H1 (cell line): ENCODE data around the gene STAM. TPM values are rescaled to one million over a fixed set of nuclear protein-coding genes. Genes with fewer than 3 reads are reported as not detected.

Experiments
- CTCF ChIA-PET: fragments of 300-600 bp; sonication (Branson Sonifier 250); formaldehyde crosslinking; loops from one replicate; lab custom pipeline; 2021; ENCODE audit not compliant: partially characterized antibody; lab: Charles Lee
- POLR2A ChIA-PET: fragments of 300-600 bp; sonication (Branson Sonifier 250); formaldehyde crosslinking; loops from one replicate; lab custom pipeline; 2021; ENCODE audit warnings: inconsistent platforms; ENCODE audit not compliant: partially characterized antibody; lab: Charles Lee
- DNase-seq, 2 experiments: peaks; one replicate each; pipeline versions ENCODE4 v3.0.0 to v3.0.0-alpha.2; 2010 to 2022; ENCODE audit warnings: low spot score in 2 of 2, low read depth in 1 of 2, mixed read lengths in 1 of 2
- FAIRE-seq: peaks from 2 replicates; lab custom pipeline; 2011; peaks lifted over from hg19 to GRCh38; lab: Jason Lieb, UNC
- H2AFZ ChIP-seq: 2 replicates; pipeline ENCODE4 v1.8.1; 2012; ENCODE audit warnings: low read length, inconsistent platforms
- H2AK5ac ChIP-seq: 2 replicates; pipeline ENCODE4 v1.6.1; 2013; ENCODE audit warnings: low read depth, low read length
- H2BK120ac ChIP-seq: replicated peaks from 2 replicates; pipeline ENCODE3; 2013; ENCODE audit warnings: low read depth, low read length, inconsistent platforms
- H2BK12ac ChIP-seq: 2 replicates; pipeline ENCODE4 v1.6.1; 2013; ENCODE audit warnings: low read depth, low read length
- H2BK15ac ChIP-seq: 2 replicates; pipeline ENCODE4 v1.6.1; 2013; ENCODE audit warnings: low read length
- H2BK20ac ChIP-seq: 2 replicates; pipeline ENCODE4 v1.6.1; 2013; ENCODE audit warnings: low read length
- H2BK5ac ChIP-seq: 2 replicates; pipeline ENCODE4 v1.6.1; 2013; ENCODE audit warnings: low read depth, low read length
- H3K14ac ChIP-seq: 2 replicates; pipeline ENCODE4 v1.6.1; 2013; ENCODE audit warnings: inconsistent platforms; ENCODE audit not compliant: insufficient read length
- H3K18ac ChIP-seq: 2 replicates; pipeline ENCODE4 v1.6.1; 2013; ENCODE audit warnings: low read length; ENCODE audit errors: extremely low read depth
- H3K23ac ChIP-seq: 2 replicates; pipeline ENCODE4 v1.6.1; 2013; ENCODE audit warnings: inconsistent platforms; ENCODE audit not compliant: insufficient read length
- H3K23me2 ChIP-seq: 2 replicates; pipeline ENCODE4 v1.6.1; 2013; ENCODE audit warnings: low read depth, low read length
- H3K27ac ChIP-seq: 2 replicates; pipeline ENCODE4 v1.6.1; 2011; ENCODE audit warnings: low read depth, low read length, inconsistent platforms
- H3K27me3 ChIP-seq, 4 experiments: replicated peaks in 1 of 4; 1 replicate in 1 of 4; 2 replicates in 3 of 4; pipeline versions ENCODE4 v1.6.1 to v1.8.1; 2011 to 2013; ENCODE audit warnings: low read length in 3 of 4, mild to moderate bottlenecking in 3 of 4, inconsistent platforms in 2 of 4, mixed read lengths in 2 of 4, moderate library complexity in 1 of 4; ENCODE audit not compliant: control insufficient read depth in 3 of 4, insufficient read depth in 3 of 4; ENCODE audit errors: extremely low read depth in 1 of 4
- H3K36me3 ChIP-seq, 4 experiments: 2 replicates each; pipeline versions ENCODE4 v1.6.1 to v1.8.1; 2011 to 2013; ENCODE audit warnings: mild to moderate bottlenecking in 4 of 4, low read length in 3 of 4, moderate library complexity in 2 of 4, control low read depth in 1 of 4, inconsistent platforms in 1 of 4; ENCODE audit not compliant: insufficient read depth in 4 of 4, control insufficient read depth in 2 of 4
- H3K4ac ChIP-seq: replicated peaks from 2 replicates; pipeline ENCODE3; 2013; ENCODE audit warnings: low read length, low read depth, mixed read lengths, inconsistent platforms; ENCODE audit not compliant: insufficient read length
- H3K4me1 ChIP-seq, 4 experiments: replicated peaks in 1 of 4; 1 replicate in 1 of 4; 2 replicates in 3 of 4; pipeline versions ENCODE4 v1.6.1 to v1.8.1; 2011 to 2013; ENCODE audit warnings: low read length in 3 of 4, inconsistent platforms in 2 of 4, mixed read lengths in 1 of 4; ENCODE audit not compliant: insufficient read depth in 4 of 4, control insufficient read depth in 3 of 4
- H3K4me2 ChIP-seq, 2 experiments: 2 replicates each; pipeline versions ENCODE4 v1.6.1 to v1.8.1; 2011 to 2013; ENCODE audit warnings: low read depth in 2 of 2, low read length in 2 of 2, control low read depth in 1 of 2, inconsistent platforms in 1 of 2, mild to moderate bottlenecking in 1 of 2; ENCODE audit not compliant: insufficient read depth in 1 of 2
- H3K4me3 ChIP-seq, 4 experiments: fragments of 200-600, 300-600 bp in 1 of 4; sonication (generic), shearing (Covaris generic), sonication (Bioruptor Twin) in 1 of 4; 2 replicates each; pipeline versions ENCODE4 v1.5.1 to v1.8.1; 2011 to 2016; ENCODE audit warnings: low read length in 4 of 4, low read depth in 3 of 4, control low read depth in 2 of 4, inconsistent platforms in 2 of 4, mild to moderate bottlenecking in 2 of 4, mixed read lengths in 1 of 4, moderate library complexity in 1 of 4; ENCODE audit not compliant: insufficient read depth in 2 of 4; ENCODE audit errors: extremely low read depth in 1 of 4
- H3K56ac ChIP-seq: replicated peaks from 2 replicates; pipeline ENCODE3; 2013; ENCODE audit warnings: low read depth, mild to moderate bottlenecking, mixed read lengths, low read length, inconsistent platforms; ENCODE audit not compliant: insufficient read length
- H3K79me1 ChIP-seq: 2 replicates; pipeline ENCODE4 v1.6.1; 2013; ENCODE audit warnings: low read depth, low read length, control low read depth
- H3K79me2 ChIP-seq, 2 experiments: 2 replicates each; pipeline versions ENCODE4 v1.6.1 to v1.8.1; 2012 to 2013; ENCODE audit warnings: low read length in 2 of 2, mild to moderate bottlenecking in 2 of 2, inconsistent platforms in 1 of 2; ENCODE audit not compliant: insufficient read depth in 2 of 2, control insufficient read depth in 1 of 2
- H3K9ac ChIP-seq, 4 experiments: replicated peaks in 1 of 4; 1 replicate in 1 of 4; 2 replicates in 3 of 4; pipeline versions ENCODE4 v1.6.1 to v1.8.1; 2011 to 2013; ENCODE audit warnings: low read depth in 3 of 4, low read length in 3 of 4, control low read depth in 2 of 4, mild to moderate bottlenecking in 2 of 4, moderate library complexity in 2 of 4, inconsistent platforms in 1 of 4; ENCODE audit errors: extremely low read depth in 1 of 4
- H3K9me3 ChIP-seq, 2 experiments: 2 replicates each; pipeline versions ENCODE4 v1.6.1 to v1.8.1; 2012 to 2013; ENCODE audit warnings: mild to moderate bottlenecking in 2 of 2, moderate library complexity in 2 of 2, control low read depth in 1 of 2, inconsistent platforms in 1 of 2, low read depth in 1 of 2, low read length in 1 of 2, mixed read lengths in 1 of 2; ENCODE audit not compliant: insufficient read depth in 2 of 2
- H4K20me1 ChIP-seq, 2 experiments: replicated peaks in 1 of 2; 2 replicates each; pipeline versions ENCODE3 to v1.8.1; 2011 to 2013; ENCODE audit warnings: inconsistent platforms in 2 of 2, low read length in 2 of 2, mild to moderate bottlenecking in 1 of 2; ENCODE audit not compliant: insufficient read depth in 2 of 2, control insufficient read depth in 1 of 2
- H4K5ac ChIP-seq: 2 replicates; pipeline ENCODE4 v1.6.1; 2013; ENCODE audit warnings: low read length, low read depth, mixed read lengths, inconsistent platforms; ENCODE audit not compliant: insufficient read length
- H4K8ac ChIP-seq: 2 replicates; pipeline ENCODE4 v1.8.0; 2013; ENCODE audit warnings: mild to moderate bottlenecking, moderate library complexity, low read length, inconsistent platforms; ENCODE audit not compliant: insufficient read depth; ENCODE audit errors: extremely low read depth
- H4K91ac ChIP-seq: replicated peaks from 2 replicates; pipeline ENCODE3; 2013; ENCODE audit warnings: low read length, mixed read lengths, inconsistent platforms; ENCODE audit not compliant: insufficient read length
- ASH2L ChIP-seq: fragments of 200-600, 300-600 bp; sonication (generic); IDR thresholded peaks from one replicate; pipeline ENCODE4 v1.7.1; 2017; ENCODE audit warnings: low read length
- CBX5 ChIP-seq: fragments of 300-800, 300-1000 bp; sonication (generic); IDR thresholded peaks from 2 replicates; pipeline ENCODE4 v1.7.1; 2016; ENCODE audit warnings: antibody characterized with exemption, low read length, low read depth
- CBX8 ChIP-seq: fragments of 300-800, 300-1000 bp; sonication (generic); IDR thresholded peaks from 2 replicates; pipeline ENCODE4 v1.7.1; 2016; ENCODE audit warnings: low read depth, low read length, borderline replicate concordance
- EZH2 ChIP-seq: fragments of 200-600 bp; sonication (generic); IDR thresholded peaks from 2 replicates; pipeline ENCODE4 v1.7.1; 2012; ENCODE audit warnings: low read depth, mild to moderate bottlenecking, moderate library complexity, low read length, inconsistent platforms; ENCODE audit not compliant: severe bottlenecking
- GABPA ChIP-seq: IDR thresholded peaks from 2 replicates; pipeline ENCODE4 v1.6.1; 2011; ENCODE audit warnings: mild to moderate bottlenecking, low read length, moderate library complexity, borderline replicate concordance; ENCODE audit not compliant: insufficient read depth
- HDAC6 ChIP-seq: IDR thresholded peaks from one replicate; pipeline ENCODE4 v1.7.1; 2012; ENCODE audit warnings: low read depth, mild to moderate bottlenecking, inconsistent platforms, low read length, moderate library complexity
- KDM1A ChIP-seq: fragments of 200-600, 300-600 bp; sonication (generic); IDR thresholded peaks from 2 replicates; pipeline ENCODE4 v1.7.1; 2016; ENCODE audit warnings: mild to moderate bottlenecking, low read length, borderline replicate concordance
- KDM4A ChIP-seq: IDR thresholded peaks from one replicate; pipeline ENCODE4 v1.7.1; 2012; ENCODE audit warnings: low read depth, mild to moderate bottlenecking, moderate library complexity, low read length, inconsistent platforms; ENCODE audit not compliant: severe bottlenecking
- KDM5A ChIP-seq: fragments of 200-600 bp; IDR thresholded peaks from 2 replicates; pipeline ENCODE4 v1.7.1; 2012; ENCODE audit warnings: mild to moderate bottlenecking, low read length, inconsistent platforms, mixed read lengths
- SP1 ChIP-seq: IDR thresholded peaks from 2 replicates; pipeline ENCODE4 v1.6.1; 2011; ENCODE audit warnings: low read depth, low read length
- SRF ChIP-seq: IDR thresholded peaks from 2 replicates; pipeline ENCODE4 v1.6.1; 2011; ENCODE audit warnings: mild to moderate bottlenecking, low read depth, low read length, moderate library complexity
- SUZ12 ChIP-seq: fragments of 200-600 bp; sonication (generic); IDR thresholded peaks from 2 replicates; pipeline ENCODE4 v1.6.1; 2012; ENCODE audit warnings: mild to moderate bottlenecking, inconsistent platforms, low read length, moderate library complexity, mixed read lengths
- whole genome bisulfite sequencing, 2 experiments: shearing (Covaris generic) in 1 of 2; methylation state at CpG; one replicate each; pipeline versions ENCODE4 v1.1.6 to v1.1.7; 2013 to 2015; ENCODE audit warnings: low lambda C conversion rate in 2 of 2, mixed read lengths in 2 of 2, inconsistent platforms in 1 of 2, low coverage in 1 of 2, missing lambda C conversion rate in 1 of 2; ENCODE audit not compliant: insufficient replicate concordance in 2 of 2, insufficient coverage in 1 of 2, insufficient read length in 1 of 2; ENCODE audit errors: extremely low coverage in 1 of 2, missing lambda C conversion rate in 1 of 2; 5-methylcytosine and 5-hydroxymethylcytosine counted together
- polyA plus RNA-seq, 7 experiments: library from polyadenylated mRNA; depleted of rRNA in 3 of 7; stranded (reverse) in 5 of 7; unstranded in 2 of 7; fragments of >200 nt in 5 of 7; fragments of 200-250 nt in 2 of 7; gene quantifications; 1 replicate in 5 of 7; 2 replicates in 1 of 7; 4 replicates in 1 of 7; pipeline versions ENCODE4 v1.2.1 to v1.2.3, GENCODE V29; 2011 to 2013; ENCODE audit warnings: missing spikeins in 2 of 7, mixed read lengths in 2 of 7
- total RNA-seq: library from RNA; stranded (reverse); fragmentation: NEBNext Ultra II Directional; extraction: Animal tissue kit (Norgen Biotek cat#: 25700); gene quantifications from 2 replicates; pipeline ENCODE4 v1.2.1, GENCODE V29; 2021
- TF ChIP-seq, protein P1 (sequence below): IDR thresholded peaks from 2 replicates; pipeline ENCODE4 v1.6.1; 2012; ENCODE audit warnings: inconsistent platforms
- TF ChIP-seq, protein P2 (sequence below): IDR thresholded peaks from 2 replicates; pipeline ENCODE4 v1.6.1; 2012; ENCODE audit warnings: inconsistent platforms

The STAM gene
- total and polyA plus RNA-seq, 2 of the 8 experiments (the other 6 are each of a cell fraction or from before 2014, with no cell fraction given), result 22.0 to 27.8 TPM

- no peak overlapping the region for H2AK5ac ChIP-seq
- H3K36me3 ChIP-seq, result peaks cover 0 to 8% (median 2%) of the 10 kb centered on the region in 4 experiments; a peak in 2 of 8 replicates
- peaks cover 0 to 4% (median 0%) of the 10 kb centered on the region in 4 experiments; a peak in 1 of 7 replicates for H3K4me1 ChIP-seq
- peaks cover 2 to 67% of the 10 kb centered on the region in 2 experiments; a peak in 2 of 4 replicates for H3K79me2 ChIP-seq
- no peak overlapping the region for H4K8ac ChIP-seq
- no peaks in the 10 kb centered on the region for H3K23me2 ChIP-seq
- H3K27me3 ChIP-seq, result no peaks in the 10 kb centered on the region
- no peak overlapping the region for H3K18ac ChIP-seq
- no peak overlapping the region for H2BK15ac ChIP-seq
- CTCF ChIA-PET, result interaction anchor here (0.7 to 0.8 kb wide), 2 partner anchors 158 to 554 kb away, joined by 3 read pairs; no protein-coding TSS in a partner anchor
- DNase-seq (no peak), FAIRE-seq (no peak)
- no peak overlapping the region for H3K56ac ChIP-seq
- H2AFZ ChIP-seq, result no peak overlapping the region
- no peaks in the 10 kb centered on the region for H4K20me1 ChIP-seq
- no peaks in the 10 kb centered on the region for H3K9me3 ChIP-seq
- WGBS, 2 experiments, result 89% methylated on average over 6 of the region's 6 CpGs; no CpG with 5 or more reads in 1 of the 2 experiments
- no peak overlapping the region for H3K27ac ChIP-seq
- H3K23ac ChIP-seq, result no peak overlapping the region
- H3K4me3 ChIP-seq, result no peak overlapping the region
- 0 out of 2 replicates have a peak, but pooled peaks cover 3% of the 10 kb centered on the region for H3K79me1 ChIP-seq
- no peak overlapping the region for H3K14ac ChIP-seq
- no peak overlapping the region for H4K91ac ChIP-seq
- POLR2A ChIA-PET, result no interaction called here
- H3K9ac ChIP-seq, result no peak overlapping the region
- no peak overlapping the region for H2BK20ac ChIP-seq
- no peak overlapping the region for H2BK5ac ChIP-seq
- H4K5ac ChIP-seq, result no peak overlapping the region
- no peak overlapping the region for H2BK120ac ChIP-seq
- no peak overlapping the region for H3K4ac ChIP-seq
- no peak overlapping the region for H3K4me2 ChIP-seq
- no peak overlapping the region for H2BK12ac ChIP-seq
- no peak for TF ChIP-seq SP1
- TF ChIP-seq, protein P1, sequence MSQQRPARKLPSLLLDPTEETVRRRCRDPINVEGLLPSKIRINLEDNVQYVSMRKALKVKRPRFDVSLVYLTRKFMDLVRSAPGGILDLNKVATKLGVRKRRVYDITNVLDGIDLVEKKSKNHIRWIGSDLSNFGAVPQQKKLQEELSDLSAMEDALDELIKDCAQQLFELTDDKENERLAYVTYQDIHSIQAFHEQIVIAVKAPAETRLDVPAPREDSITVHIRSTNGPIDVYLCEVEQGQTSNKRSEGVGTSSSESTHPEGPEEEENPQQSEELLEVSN, result no peak
- TF ChIP-seq KDM4A, result no peak
- no peak for TF ChIP-seq CBX5
- no peak for TF ChIP-seq KDM1A
- TF ChIP-seq, protein P2, sequence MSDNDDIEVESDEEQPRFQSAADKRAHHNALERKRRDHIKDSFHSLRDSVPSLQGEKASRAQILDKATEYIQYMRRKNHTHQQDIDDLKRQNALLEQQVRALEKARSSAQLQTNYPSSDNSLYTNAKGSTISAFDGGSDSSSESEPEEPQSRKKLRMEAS, result no peak
- no peak for TF ChIP-seq SRF
- no peak for TF ChIP-seq EZH2
- no peak for TF ChIP-seq ASH2L
- TF ChIP-seq KDM5A, result no peak
- TF ChIP-seq CBX8, result no peak
- TF ChIP-seq SUZ12, result no peak
- TF ChIP-seq HDAC6, result no peak
- TF ChIP-seq GABPA, result no peak
These were observed 40.6 kb downstream of the STAM start for GRCh38 chr10:17684537-17684936.
